ENCODE data around the gene PTGS2.
"Not testable (repeated sequence)": the region's sequence is repeated elsewhere in the genome, so short reads cannot be mapped to it uniquely, and the experiment has no call there.

The PTGS2 gene

GRCh38 chr1:186672131-186672530 lies 8.1 kb downstream of the PTGS2 start:
- H3K27ac ChIP-seq: no peak overlapping the region
- ChIA-PET POLR2A (ENCODE audit: low non-redundant PET) (no interaction called here), CTCF (no interaction called here)
- no peak for DNase-seq (ENCODE audit: low spot score)
- no peak for TF ChIP-seq CTCF (conservative IDR thresholded peaks at IDR 0.05; ENCODE audit: low read depth)

GRCh38 chr1:186671136-186671825 lies 8.9 kb downstream of the PTGS2 start:
- DNase-seq (ENCODE audit: low spot score): no peak
- POLR2A ChIA-PET (ENCODE audit: low non-redundant PET): no interaction called here
- TF ChIP-seq CTCF (conservative IDR thresholded peaks at IDR 0.05; ENCODE audit: low read depth): no peak
- CTCF ChIA-PET: no interaction called here
- no peak overlapping the region for H3K27ac ChIP-seq

- ChIA-PET CTCF (interaction anchor here (0.7 kb wide), 1 partner anchor 36 kb away, joined by 3 read pairs; no protein-coding TSS in a partner anchor), POLR2A (ENCODE audit: low non-redundant PET) (no interaction called here)
- TF ChIP-seq CTCF (conservative IDR thresholded peaks at IDR 0.05; ENCODE audit: low read depth): no peak
- no peak for DNase-seq (ENCODE audit: low spot score)
- H3K27ac ChIP-seq: no peak overlapping the region
These were observed 9.7 kb downstream of the PTGS2 start for GRCh38 chr1:186670297-186671135.

GRCh38 chr1:186669784-186670183 lies 10.4 kb downstream of the PTGS2 start:
- CTCF ChIA-PET; H3K27ac ChIP-seq; DNase-seq (ENCODE audit: low spot score); POLR2A ChIA-PET (ENCODE audit: low non-redundant PET): not testable (repeated sequence)

- CTCF ChIA-PET; DNase-seq (ENCODE audit: low spot score); POLR2A ChIA-PET (ENCODE audit: low non-redundant PET): not testable (repeated sequence)
These were observed 16.0 kb downstream of the PTGS2 start for GRCh38 chr1:186664217-186664616.

GRCh38 chr1:186662752-186663151 lies 17.5 kb downstream of the PTGS2 start:
- DNase-seq (ENCODE audit: low spot score): peak; percentile 55

More at GRCh38 chr1:186664217-186664616, 16.0 kb downstream of the PTGS2 start:
- H3K27ac ChIP-seq: not testable (repeated sequence)

GRCh38 chr1:186659890-186660341 lies 20.3 kb downstream of the PTGS2 start:
- POLR2A ChIA-PET (ENCODE audit: low non-redundant PET): no interaction called here
- no peak for TF ChIP-seq CTCF (conservative IDR thresholded peaks at IDR 0.05; ENCODE audit: low read depth)
- H3K27ac ChIP-seq: no peak overlapping the region
- no peak for DNase-seq (ENCODE audit: low spot score)
- CTCF ChIA-PET: no interaction called here

More at GRCh38 chr1:186662752-186663151, 17.5 kb downstream of the PTGS2 start:
- ChIA-PET CTCF (no interaction called here), POLR2A (ENCODE audit: low non-redundant PET) (no interaction called here)
- H3K27ac ChIP-seq: no peak overlapping the region
- no peak for TF ChIP-seq CTCF (conservative IDR thresholded peaks at IDR 0.05; ENCODE audit: low read depth)
